HG02623 (cell line): ENCODE measurements around the gene ERC1.
"Not testable (repeated sequence)": the region's sequence is repeated elsewhere in the genome, so short reads cannot be mapped to it uniquely, and the experiment has no call there.

ENCODE experiments used
- ATAC-seq: cut with Tn5 transposase; IDR thresholded peaks from one replicate; pipeline ENCODE4 v1.9.1; 2021; ENCODE audit warnings: moderate library complexity; ENCODE audit not compliant: unreplicated experiment

ERC1 gene

DNA sequence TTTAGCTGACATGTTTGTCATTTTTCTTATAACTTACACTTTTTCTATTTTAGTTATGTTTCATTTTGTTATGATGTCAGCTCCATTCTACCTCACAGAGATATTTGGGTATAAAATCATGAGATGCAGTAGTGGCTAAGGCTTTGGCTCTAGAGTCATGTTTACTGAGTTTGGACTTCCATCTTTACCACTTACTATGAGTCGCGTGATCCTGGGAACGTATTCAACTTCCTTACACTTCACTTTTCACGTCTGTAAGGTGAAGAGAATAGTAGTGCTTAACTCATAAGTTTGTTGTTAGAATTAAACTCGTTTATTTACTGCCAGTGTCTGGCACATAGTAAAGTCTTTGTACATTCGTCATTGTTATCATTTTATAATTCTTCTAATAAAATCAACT, 126.3 kb downstream of the ERC1 start:
- ATAC-seq = no peak

DNA sequence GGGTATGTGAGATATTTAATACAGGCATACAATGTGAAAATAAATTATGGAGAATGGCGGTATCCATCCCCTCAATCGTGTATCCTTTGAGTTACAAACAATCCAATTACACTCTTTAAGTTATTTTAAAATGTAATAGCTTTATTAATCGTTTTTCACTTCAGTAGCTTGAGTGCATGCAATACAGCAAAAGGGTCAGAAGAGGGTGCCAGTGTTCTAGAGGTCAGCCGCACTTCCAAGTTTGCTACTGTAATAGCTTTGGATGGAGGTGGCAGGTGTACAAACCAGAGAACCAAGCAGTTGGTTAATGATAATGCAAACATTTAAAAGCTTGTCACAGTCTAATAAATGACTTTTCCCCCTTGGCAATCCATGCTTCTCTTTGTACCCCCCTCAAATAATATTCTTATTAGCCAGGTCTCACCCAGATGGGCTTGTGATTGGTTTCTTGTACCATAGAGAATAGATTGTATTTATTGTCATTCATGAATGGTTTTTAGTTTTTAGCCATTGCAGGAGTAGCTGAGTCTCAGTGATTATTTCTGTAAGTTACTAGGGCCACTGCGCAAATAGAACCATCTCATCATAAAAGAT, 127.0 kb downstream of the ERC1 start:
- no peak for ATAC-seq

DNA sequence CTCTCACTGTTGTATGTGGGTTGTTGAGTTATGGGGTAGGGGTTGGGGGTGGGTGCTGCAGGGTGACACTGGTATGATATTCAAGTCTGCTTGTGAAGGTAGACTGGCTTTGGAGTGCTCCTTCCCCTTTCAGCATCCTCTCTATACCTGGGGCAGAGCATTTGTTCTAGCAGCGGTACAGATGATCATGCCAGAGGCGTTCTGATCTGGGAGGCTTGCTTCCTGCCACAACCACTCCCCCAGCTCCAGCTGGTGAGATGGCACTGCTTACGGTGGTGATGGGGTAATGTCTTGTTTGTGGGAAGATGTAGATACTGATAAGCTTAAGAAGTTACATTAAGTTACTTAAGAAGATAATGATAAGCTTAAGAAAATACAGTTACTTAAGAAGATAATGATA, 131.8 kb downstream of the ERC1 start:
- ATAC-seq = no peak

DNA sequence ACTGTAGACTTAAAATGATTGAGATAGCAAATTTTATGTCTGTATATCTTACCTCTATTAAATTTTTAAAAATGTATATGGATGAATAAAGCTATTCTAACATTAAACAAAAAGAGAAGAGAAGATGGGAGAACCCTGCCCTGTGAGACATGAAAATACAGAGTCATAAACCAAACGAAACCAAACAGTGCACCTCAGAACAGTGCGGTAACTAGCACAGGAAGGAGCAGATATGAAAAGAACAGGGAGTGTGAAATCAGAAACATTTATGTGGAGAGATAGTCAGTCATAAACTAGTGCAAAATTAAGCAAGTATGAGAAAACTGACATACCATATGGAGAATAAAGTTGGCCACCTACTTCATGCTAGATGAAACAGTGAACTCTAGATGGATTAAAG, 135.1 kb downstream of the ERC1 start:
- no peak for ATAC-seq

DNA sequence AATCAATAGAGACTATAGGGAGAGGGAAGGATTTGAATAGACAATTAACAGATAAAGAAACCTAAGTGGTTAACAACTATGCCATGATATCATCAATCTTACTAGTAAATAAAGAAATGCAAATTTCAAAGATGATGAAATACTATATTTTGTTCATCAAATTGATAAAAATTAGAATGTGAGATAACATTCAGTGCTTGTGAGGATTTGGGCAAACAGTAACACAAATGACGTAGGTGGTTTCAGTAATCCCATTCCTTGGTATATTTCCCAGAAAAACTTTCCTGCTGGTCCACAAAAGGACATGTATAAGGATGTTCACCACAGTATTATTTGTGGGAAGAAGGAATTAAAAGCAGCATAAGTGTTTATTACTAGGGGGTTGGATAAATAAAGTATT, 136.0 kb downstream of the ERC1 start:
- ATAC-seq = no peak

DNA sequence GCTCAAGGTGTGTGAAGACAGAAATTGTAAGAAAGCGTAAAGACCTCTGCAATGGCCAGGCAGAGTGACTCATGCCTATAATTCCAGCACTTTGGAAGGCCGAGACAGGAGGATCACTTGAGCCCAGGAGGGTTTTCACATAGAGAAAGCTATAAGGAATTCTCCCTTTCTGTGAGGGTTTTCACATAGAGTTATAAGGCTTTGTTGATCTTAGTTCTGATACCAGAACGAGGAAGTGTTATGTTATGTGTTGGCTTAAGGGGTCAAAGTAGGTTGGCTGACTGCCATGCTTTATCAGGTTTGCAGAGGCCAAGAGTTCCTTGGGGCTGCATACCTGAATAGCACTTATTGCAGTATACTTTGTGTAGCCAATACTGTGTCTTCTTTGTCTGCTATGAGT, 139.1 kb downstream of the ERC1 start:
- no peak for ATAC-seq

DNA sequence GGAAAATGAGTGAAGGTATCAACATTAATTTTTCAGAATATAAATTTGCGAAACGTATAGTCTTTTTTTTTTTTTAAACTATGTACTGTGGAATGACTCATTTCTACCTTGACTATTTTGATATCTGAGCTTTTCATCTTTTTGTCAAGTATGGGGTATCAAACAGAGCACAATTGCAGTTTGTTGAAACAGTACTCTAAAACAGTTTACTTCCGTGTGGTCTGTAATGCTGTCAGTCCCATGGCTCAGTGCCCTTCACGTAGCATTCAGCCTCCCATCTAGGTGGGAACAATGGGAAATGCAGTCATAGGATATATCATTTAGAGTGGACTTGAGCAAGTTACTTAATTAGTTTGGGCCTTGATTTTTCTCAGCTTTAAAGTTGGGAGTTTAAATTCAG, 139.5 kb downstream of the ERC1 start:
- ATAC-seq = no peak

DNA sequence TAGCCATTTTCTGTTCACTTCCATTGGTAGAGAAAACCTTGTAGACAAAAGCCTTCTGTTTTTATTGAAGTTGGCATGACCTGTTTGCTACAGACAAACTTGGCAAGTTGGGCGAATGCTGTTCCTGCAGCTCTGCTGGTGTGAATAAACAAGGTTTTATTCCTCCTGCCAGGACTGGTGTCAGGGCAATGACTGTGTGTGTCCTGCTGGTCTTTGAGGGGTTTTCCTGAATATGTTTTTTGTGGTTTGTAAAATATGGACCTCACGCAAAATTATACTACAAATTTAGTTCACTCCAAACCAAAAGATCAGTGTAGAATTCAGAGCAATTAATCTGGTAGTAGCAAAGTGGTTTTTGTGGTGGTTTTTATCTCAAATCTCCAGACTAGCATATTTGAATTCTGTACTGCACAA, 140.8 kb downstream of the ERC1 start:
- ATAC-seq = no peak

DNA sequence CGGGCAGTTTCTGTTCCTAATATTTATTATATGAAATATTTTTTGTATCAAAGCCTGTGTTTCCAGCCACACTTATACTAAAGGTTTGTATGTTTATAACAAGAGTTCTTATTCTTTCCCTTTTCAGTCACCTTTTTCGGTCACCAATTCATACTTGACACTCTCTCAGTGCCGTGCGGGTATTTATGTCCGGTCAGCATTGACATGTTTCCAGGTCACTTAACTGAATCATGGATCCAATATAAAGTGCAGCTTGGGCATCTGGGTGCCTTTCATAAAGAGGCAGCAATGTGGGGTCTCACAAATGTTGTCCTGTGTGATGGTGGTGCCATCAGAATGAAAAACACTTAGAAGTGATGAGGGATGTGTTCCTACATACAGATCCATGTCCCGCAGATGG, 141.3 kb downstream of the ERC1 start:
- no peak for ATAC-seq

DNA sequence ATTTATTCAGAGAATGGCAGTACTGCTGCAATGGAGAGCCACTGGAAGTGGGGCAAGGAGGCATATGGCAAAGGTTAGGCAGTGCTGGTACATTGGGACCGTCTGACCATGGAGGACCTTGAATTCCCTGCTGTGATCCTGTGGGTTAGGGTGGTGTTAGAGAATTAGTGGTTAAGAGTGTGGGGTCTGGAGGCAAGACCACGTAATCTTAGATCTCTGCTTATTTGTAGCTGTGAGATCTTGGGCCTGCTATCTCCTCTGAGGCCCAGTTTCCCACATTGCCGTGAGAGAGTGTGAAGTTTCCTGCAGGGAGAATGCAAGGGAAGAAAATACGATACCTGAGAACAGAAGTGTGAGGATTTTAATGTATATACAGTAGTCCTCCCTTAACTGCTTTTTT, 147.7 kb downstream of the ERC1 start:
- no peak for ATAC-seq

DNA sequence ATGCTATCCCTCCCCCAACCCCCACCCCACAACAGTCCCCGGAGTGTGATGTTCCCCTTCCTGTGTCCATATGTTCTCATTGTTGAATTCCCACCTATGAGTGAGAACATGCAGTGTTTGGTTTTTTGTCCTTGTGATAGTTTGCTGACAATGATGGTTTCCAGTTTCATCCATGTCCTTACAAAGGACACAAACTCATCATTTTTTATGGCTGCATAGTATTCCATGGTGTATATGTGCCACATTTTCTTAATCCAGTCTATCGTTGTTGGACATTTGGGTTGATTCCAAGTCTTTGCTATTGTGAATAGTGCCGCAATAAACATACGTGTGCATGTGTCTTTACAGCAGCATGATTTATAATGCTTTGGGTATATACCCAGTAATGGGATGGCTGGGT, 155.7 kb downstream of the ERC1 start:
- not testable (repeated sequence) for ATAC-seq

DNA sequence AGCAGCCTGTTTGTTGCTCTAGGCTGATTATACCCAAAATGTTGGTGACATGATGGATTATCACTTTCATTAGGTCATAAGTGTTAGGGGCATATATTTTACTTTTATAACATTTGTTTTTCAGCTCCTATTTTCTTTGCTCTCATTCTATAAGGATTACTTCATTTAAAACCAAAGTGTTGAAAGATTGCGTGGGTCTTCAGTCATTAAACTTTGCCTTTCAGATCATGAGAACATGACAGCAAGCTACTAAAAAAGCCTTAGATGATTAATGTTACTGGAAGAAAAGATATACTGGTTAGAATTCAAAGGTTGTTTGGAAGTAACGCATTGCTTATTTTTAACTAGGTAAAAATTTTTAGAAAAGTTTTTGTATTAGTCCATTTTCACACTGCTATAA, 156.8 kb downstream of the ERC1 start:
- ATAC-seq = no peak

DNA sequence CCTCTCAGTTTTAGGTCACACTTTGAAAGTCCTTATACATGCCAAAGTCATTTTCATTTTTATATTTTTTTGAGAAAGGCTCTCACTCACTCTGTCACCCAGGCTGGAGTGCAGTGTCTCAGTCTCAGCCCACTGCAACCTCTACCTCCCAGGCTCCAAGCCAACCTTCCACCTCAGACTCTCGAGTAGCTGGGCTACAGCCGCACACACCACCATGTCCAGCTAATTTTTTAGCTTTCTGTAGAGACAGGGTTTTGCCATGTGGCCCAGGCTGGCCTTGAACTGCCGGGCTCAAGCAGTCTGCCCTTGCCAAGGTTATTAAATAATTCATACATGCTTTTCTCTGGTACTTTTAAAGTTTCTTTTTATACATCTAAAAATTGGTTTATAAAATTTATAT, 166.0 kb downstream of the ERC1 start:
- ATAC-seq = no peak

DNA sequence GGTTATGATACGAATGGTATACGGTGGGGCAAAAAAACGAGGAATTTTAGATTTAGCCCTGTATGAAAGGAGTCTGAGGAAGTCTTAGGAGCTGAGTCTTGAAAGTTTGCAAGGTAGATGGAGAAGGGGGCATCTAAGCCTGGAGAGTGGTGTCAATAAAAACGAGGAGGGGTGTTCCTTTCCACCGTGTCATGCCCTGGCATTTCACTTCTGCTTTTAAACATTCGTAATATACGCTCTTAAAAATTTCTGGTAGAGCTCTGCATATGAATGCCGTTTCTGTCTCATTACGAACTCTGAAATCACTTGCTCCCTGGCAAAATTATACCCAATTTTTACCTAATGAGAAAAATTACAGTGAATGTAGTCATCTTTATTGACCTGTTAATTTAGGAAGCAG, 170.2 kb downstream of the ERC1 start:
- ATAC-seq = no peak

DNA sequence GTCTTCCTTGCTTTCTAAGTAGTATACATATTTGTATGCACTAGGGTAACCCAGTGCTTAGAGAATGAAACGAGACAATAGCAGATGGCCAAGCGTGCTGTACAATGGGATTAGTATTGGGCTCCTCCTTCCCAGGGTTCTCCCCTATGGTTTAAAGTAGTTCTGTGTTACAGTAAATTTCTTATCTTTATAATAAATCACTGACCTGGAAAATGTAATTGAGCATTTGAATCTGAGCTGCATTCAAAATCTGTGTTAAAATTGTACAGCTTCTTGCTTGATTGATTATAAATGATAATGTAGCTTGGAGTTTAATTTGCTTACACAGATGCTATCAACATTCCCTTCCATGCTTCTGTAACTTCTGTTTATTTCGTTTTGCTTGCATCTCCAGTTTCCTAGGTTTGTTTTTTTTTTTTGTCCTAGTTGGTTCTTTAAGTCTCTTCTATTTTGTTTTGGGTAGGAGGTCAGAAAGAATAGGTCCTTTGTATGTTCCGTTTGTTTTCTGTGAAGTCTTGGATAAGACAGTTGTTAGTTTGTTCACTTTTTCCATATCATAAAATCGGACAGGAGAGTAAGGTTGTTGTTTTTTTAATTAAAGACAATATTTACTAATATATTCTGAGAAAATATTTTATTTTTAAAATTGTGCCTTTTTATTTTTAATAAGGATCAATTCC, 171.2 kb downstream of the ERC1 start:
- ATAC-seq = no peak

DNA sequence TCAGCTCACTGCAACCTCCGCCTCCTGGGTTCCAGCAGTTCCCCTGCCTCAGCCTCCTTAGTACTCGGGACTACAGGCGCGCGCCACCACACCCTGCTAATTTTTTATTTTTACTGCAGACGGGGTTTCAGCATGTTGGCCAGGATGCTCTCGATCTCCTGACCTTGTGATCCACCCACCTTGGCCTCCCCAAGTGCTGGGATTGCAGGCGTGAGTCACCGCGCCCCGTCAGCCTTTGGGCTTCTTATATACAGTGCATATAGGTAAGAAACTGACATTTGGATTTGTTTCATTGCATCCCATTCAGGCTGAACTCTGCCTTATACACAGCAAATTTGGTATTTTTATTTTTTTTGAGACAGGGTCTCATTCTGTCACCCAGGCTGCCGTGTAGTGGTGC, 176.8 kb downstream of the ERC1 start:
- no peak for ATAC-seq

DNA sequence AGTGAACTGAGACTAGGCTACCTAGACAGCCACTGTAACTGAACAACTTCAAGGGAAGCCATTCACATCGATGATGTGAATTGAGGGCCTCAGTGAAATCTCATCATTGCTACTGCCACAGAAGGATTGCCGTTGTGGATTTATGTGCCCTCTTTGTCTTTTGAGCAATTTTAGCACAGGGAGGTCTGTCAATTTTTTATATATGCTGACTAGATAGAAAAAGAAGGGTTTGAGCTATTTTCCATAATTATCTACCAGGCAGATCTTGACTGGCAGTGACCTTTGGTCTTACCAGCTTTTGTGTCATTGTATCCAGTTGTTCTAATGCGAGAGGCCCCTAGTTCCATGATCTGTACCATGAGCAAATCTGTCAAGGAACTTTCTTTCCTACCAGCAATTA, 179.4 kb downstream of the ERC1 start:
- no peak for ATAC-seq

DNA sequence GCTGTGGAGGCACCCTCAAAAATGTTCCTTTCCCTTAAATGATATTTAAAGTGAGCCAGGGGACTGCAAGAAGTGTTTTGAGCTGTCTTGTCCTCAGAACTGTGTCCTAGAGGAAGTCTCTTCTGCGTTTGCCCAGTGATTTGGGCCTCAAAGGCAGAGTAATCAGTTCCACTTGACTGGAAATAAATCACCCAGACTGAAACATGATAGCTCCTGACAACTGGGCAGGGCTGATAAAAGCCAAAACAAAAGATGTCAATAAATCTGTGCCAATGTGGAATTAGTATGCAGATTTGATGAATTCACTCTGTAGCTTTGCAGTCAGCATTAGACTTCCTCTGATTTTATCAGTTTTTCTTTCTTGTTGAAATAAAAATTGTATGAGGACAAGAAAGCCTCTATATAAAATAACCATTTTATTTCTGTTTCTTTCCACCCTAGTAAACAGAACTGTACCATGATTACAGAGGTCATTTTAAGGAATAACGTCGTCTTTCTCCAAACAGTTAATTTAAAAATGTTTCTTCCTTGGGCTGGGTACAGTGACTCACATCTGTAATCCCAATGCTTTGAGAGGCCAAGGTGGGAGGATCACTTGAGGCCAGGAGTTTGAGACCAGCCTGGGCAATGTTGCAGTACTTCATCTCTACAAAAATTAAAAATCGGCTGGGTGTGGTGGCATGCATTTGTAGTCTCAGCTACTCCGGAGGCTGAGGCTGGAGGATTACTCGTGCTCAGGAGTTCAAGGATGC, 180.8 kb downstream of the ERC1 start:
- no peak for ATAC-seq

DNA sequence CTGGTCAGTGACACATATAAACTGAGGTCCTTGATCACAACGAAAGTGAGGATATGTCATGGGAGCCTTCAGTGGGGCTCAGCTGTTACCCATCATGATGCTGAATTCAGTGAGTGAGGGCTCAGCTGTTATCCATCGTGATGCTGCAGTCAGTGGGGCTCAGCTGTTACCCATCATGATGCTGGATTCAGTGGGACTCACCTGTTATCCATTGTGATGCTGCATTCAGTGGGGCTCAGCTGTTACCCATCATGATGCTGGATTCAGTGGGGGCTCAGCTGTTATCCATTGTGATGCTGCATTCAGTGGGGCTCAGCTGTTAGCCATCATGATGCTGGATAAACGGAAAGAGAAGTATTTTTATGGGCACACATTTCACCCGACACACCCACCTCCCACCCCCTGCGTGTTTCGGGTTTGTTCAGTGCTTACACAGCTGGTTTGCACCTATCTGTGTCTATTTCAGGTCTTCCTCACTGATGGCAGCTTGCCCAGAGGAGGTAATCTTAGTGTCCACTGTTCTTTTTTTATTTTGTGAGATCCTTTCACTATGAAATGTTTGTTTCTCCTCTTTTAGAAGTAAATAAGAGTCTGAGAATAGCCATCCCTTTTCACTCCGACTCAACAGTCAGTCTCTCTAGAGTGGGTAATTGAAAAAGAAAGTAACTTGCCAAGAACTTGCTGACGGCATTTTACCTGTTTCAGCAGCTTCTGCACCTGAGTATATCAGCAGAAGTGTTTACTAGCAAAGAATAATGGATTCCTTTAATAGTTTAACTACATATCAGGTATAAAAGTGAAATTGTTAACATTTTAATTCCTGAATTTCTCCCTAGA, 183.0 kb downstream of the ERC1 start:
- ATAC-seq = no peak

DNA sequence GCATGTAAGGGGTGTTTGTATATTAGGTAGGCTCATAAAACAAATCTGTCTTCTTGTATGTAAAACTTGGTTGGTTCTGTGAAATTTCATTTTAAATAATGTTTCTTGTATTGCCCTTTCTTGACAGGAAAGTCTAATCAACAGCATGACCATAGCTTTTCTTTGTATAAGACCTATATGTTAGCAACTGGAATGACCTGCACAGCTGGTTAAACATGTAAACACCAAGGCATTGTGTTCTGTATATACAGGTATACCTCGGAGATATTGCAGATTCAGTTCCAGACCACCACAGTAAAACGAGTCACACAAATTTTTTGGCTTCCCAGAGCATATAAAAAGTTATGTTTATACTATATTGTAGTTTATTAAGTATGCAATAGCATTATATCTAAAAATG, 183.6 kb downstream of the ERC1 start:
- ATAC-seq = no peak

DNA sequence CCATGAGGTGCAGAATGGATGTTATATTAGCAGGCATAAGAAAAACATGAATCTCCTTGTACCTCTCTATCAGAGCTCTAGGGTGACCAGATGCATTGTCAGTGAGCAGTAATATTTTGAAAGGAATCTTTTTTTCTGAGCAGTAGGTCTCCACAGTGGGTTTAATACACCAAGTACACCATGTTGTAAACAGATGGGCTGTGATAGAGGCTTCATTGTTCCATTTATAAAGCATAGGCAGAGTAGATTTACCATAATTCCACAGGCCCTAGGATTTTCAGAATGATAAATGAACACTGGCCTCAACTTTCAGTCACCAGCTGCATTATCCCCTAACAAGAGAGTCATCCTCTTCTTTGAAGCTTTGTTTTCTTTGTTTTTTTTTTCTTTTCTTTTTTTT, 185.2 kb downstream of the ERC1 start:
- ATAC-seq = no peak

DNA sequence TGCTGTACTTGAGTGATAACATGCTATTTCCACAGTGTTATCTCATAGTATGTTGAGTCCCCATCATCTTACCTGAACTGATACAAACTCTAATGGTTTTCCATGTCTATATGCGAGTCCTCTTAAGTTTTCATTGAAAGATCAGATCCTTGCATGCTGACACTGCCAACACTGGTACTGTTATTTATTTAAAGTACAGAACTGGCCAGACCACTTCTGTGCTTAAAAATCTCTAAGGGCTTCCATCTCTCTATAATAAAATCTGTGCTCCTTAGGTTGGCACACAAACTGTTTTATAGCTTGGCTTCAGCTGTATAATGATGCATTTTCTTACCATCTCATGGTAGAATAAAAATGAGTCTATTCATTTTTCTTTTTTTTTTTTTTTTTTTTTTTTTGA, 188.1 kb downstream of the ERC1 start:
- ATAC-seq = no peak
